Choroid plexus epithelial cell (primary cell): ENCODE results near the gene SERTAD3.
"Not testable (repeated sequence)": the region's sequence is repeated elsewhere in the genome, so short reads cannot be mapped to it uniquely, and the experiment has no call there.

Source experiments
- DNase-seq: peaks from one replicate; pipeline ENCODE4 v3.0.0-alpha.2; 2010; ENCODE audit warnings: low read depth
- H3K4me3 ChIP-seq: 2 replicates; pipeline ENCODE4 v1.5.1; 2011; ENCODE audit warnings: low read depth, mild to moderate bottlenecking, control low read depth, low read length, moderate library complexity
- CTCF ChIP-seq: conservative IDR thresholded peaks from 2 replicates; pipeline ENCODE4 v1.5.1; 2011; ENCODE audit warnings: low read depth, mild to moderate bottlenecking, control low read depth, inconsistent platforms, low read length, moderate library complexity

The SERTAD3 gene

GRCh38 chr19:40438284-40438683 is 5.9 kb downstream of the SERTAD3 start:
- no peak overlapping the region for H3K4me3 ChIP-seq
- TF ChIP-seq CTCF, result no peak
- no peak for DNase-seq

DNA sequence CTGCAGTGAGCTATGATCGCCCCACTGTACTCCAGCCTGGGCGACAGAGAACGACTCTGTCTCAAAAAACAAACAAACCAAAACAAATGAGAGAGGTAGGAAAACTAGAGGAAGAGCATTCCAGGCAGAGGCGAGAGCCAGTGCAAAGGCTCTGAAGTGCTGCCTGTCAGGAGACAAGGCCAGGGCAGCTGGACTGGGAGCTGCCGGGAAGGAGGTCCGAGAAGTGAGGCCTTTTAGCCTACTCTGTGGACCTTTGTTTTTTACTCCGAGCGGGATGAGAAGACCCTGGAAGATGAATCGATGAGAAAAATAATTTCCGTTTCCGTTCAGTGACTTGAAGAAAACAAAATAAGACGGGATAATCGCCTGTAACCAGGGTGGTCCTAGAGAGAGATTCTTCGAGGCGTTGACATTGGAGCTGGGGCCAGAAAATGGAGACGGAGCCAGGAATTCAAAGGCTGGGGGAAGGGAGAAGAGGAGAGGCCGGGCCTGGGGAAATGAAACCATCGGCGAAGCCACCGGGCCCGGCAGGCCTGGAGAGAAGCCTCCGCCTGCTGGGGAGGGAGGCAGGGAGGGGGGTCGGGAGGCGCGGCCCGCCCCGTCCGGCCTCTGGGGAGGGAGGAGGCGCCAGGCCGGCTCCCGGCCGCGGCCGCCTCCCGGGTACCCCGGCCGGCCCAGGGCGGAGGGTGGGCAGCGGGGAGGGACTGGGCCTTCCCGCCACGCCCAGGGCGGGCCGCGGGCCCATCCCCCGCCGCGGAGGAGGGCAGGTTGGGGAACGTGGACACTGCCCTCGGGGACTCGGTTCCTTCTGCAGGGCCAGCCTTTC is 10.5 kb downstream of the SERTAD3 start:
- H3K4me3 ChIP-seq, result peak overlapping the region; percentile 52
- TF ChIP-seq CTCF, result no peak
- peak; percentile 95 for DNase-seq

GRCh38 chr19:40432760-40433159 is 11.4 kb downstream of the SERTAD3 start:
- H3K4me3 ChIP-seq, result peak overlapping the region; percentile 52
- not testable (repeated sequence) for DNase-seq

- TF ChIP-seq CTCF, result no peak
- H3K4me3 ChIP-seq, result no peak overlapping the region
- no peak for DNase-seq
Observed at GRCh38 chr19:40431698-40432097, 12.4 kb downstream of the SERTAD3 start.

GRCh38 chr19:40430242-40430641 is 13.9 kb downstream of the SERTAD3 start:
- not testable (repeated sequence) for H3K4me3 ChIP-seq, DNase-seq

- H3K4me3 ChIP-seq, result not testable (repeated sequence)
Observed at GRCh38 chr19:40428197-40428596, 15.9 kb downstream of the SERTAD3 start.

DNA sequence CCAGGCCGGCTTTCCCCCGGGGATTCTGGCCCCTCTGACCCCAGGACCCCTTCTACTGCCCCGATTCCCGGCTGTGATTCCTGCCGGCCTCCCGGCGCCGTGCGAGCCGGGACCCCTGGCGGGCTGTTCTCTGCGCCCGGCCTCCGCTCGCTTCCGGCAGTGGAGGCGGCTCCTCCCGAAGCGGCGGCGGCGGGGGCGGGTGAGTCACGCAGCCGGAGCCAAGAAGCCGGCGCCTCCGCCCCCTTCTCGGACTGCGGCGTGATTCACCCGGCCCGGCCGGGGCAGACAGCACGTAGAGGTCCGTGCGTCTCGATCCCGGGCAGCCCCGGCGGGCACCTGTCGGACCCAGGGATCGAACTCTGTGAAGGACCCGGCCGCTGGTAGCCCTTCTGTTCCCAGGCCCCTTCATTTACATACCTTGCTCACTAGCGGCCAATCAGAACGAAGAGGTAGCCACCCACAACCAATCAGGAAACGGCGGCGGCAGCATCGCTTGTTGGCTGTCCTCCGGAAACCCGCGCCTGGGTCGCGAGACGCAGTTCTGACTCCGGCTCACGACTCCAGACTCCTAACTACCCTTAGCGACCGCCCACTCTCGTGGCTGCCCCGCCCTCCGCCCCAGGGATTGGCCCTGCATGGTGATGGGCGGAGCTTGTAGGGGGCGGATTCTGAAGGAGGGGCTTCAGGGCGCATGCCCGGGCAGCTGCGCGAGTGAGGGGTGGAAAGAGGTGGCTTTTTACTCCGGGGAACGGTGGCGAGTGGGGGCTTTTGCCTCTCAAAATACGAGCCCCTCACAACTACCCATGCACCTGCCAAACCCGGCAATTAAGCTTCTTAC is 18.5 kb downstream of the SERTAD3 start, which contains the start of gene SERTAD1:
Gene SERTAD1, minus strand, starts transcription at position 543 of the 838 bp plus-strand sequence. CDS start 2,446 bp downstream, outside the sequence.
- TF ChIP-seq CTCF, result peak; percentile 57
- H3K4me3 ChIP-seq, result peak within 1 kb of the TSS; percentile 84

More at GRCh38 chr19:40428197-40428596, 15.9 kb downstream of the SERTAD3 start:
- DNase-seq, result not testable (repeated sequence)

DNA sequence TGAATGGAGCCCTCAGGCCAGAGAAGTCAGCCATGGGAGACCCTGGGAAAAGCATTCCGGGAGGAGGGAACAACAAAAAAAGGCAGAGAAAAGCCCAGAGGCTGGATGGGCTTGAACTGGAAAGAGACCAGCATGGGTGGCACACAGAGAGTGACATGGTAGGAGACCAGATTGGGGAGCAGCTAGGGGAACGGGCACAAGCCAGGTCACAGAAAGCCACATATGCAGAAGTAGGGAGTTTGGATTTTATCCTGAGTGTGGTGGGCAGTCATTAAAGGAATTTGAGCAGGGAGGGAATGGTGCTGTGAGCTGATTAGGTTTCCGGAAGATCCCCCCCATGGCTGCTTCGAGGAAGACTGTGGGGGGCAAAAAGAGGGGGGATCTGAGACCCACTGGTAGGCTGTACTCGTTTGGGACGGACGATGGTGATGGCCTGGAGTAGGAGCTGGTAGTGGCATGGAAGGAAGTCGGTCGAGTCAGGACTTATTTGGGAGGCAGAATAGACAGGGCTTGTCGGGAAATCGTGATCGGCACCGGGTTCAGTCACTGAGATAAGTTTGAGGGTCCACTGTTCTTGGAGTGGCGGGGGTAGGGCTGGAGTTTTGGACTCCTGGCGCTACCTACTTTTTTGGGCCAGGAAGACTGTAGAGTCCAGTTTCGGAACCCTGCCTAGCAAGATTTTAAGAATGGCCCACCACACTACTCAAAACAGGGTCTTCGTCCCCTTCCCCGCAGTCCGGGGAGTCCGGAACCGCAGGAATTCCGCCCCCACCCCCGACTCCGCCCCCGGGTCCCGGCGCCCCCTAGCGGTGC is 19.3 kb downstream of the SERTAD3 start:
- DNase-seq, result peak; percentile 48
- TF ChIP-seq CTCF, result no peak
- peak overlapping the region; percentile 84 for H3K4me3 ChIP-seq

More for the DNA sequence above, 18.5 kb downstream of the SERTAD3 start, which contains the start of gene SERTAD1:
- DNase-seq, result peak; percentile 100
